DND-41 (cell line): ENCODE measurements around the gene VCL.

Source experiments
- ATAC-seq: fragments of 200-7000 bp; cut with Tn5 transposase; 3 replicates; pipeline ENCODE4 v1.9.1; 2021; ENCODE audit warnings: low read depth; ENCODE audit not compliant: insufficient read depth
- DNase-seq: peaks from one replicate; pipeline ENCODE4 v3.0.0-alpha.2; 2020
- H2AFZ ChIP-seq: 2 replicates; pipeline ENCODE4 v1.6.0; 2012; ENCODE audit warnings: low read depth, low read length
- H3K27ac ChIP-seq: 2 replicates; pipeline ENCODE4 v1.5.1; 2012; ENCODE audit warnings: low read length, inconsistent platforms
- H3K27me3 ChIP-seq: fragments of 200-600 bp; sonication (generic); 2 replicates; pipeline ENCODE4 v1.6.0; 2012; ENCODE audit warnings: low read length, mild to moderate bottlenecking, inconsistent platforms; ENCODE audit not compliant: insufficient read depth, poor library complexity
- H3K36me3 ChIP-seq: 2 replicates; pipeline ENCODE4 v1.5.1; 2012; ENCODE audit warnings: low read length, inconsistent platforms; ENCODE audit not compliant: insufficient read depth
- H3K4me1 ChIP-seq: 2 replicates; pipeline ENCODE4 v1.5.1; 2012; ENCODE audit warnings: mild to moderate bottlenecking, low read length; ENCODE audit not compliant: insufficient read depth
- H3K4me2 ChIP-seq: 2 replicates; pipeline ENCODE4 v1.6.0; 2012; ENCODE audit warnings: mild to moderate bottlenecking, moderate library complexity, low read length, inconsistent platforms; ENCODE audit not compliant: insufficient read depth
- H3K4me3 ChIP-seq, 2 experiments: fragments of 200-600 bp in 1 of 2; shearing (Covaris generic) in 1 of 2; 2 replicates each; pipeline ENCODE4 v1.5.1; 2012 to 2016; ENCODE audit warnings: inconsistent platforms in 2 of 2, low read length in 2 of 2, mild to moderate bottlenecking in 2 of 2, low read depth in 1 of 2, moderate library complexity in 1 of 2
- H3K79me2 ChIP-seq: 2 replicates; pipeline ENCODE4 v1.6.0; 2012; ENCODE audit warnings: low read length, inconsistent platforms; ENCODE audit not compliant: insufficient read depth
- H3K9ac ChIP-seq: 2 replicates; pipeline ENCODE4 v1.6.0; 2012; ENCODE audit warnings: low read depth, mild to moderate bottlenecking, inconsistent platforms, low read length, moderate library complexity
- H3K9me3 ChIP-seq: 2 replicates; pipeline ENCODE4 v1.5.1; 2012; ENCODE audit warnings: low read length, moderate library complexity, mild to moderate bottlenecking, inconsistent platforms; ENCODE audit not compliant: insufficient read depth, severe bottlenecking
- H4K20me1 ChIP-seq: 2 replicates; pipeline ENCODE4 v1.6.0; 2012; ENCODE audit warnings: low read length; ENCODE audit not compliant: insufficient read depth
- EZH2 ChIP-seq: IDR thresholded peaks from 3 replicates; pipeline ENCODE4 v1.6.1; 2012; ENCODE audit warnings: borderline replicate concordance, low read depth, mild to moderate bottlenecking, moderate library complexity, low read length, inconsistent platforms; ENCODE audit not compliant: severe bottlenecking
- TF ChIP-seq, protein P1 (sequence below): IDR thresholded peaks from 2 replicates; pipeline ENCODE4 v1.5.1; 2012; ENCODE audit warnings: borderline replicate concordance, low read length, moderate library complexity, mild to moderate bottlenecking; ENCODE audit not compliant: poor library complexity, severe bottlenecking; ENCODE audit errors: extremely low read depth

Gene VCL

DNA sequence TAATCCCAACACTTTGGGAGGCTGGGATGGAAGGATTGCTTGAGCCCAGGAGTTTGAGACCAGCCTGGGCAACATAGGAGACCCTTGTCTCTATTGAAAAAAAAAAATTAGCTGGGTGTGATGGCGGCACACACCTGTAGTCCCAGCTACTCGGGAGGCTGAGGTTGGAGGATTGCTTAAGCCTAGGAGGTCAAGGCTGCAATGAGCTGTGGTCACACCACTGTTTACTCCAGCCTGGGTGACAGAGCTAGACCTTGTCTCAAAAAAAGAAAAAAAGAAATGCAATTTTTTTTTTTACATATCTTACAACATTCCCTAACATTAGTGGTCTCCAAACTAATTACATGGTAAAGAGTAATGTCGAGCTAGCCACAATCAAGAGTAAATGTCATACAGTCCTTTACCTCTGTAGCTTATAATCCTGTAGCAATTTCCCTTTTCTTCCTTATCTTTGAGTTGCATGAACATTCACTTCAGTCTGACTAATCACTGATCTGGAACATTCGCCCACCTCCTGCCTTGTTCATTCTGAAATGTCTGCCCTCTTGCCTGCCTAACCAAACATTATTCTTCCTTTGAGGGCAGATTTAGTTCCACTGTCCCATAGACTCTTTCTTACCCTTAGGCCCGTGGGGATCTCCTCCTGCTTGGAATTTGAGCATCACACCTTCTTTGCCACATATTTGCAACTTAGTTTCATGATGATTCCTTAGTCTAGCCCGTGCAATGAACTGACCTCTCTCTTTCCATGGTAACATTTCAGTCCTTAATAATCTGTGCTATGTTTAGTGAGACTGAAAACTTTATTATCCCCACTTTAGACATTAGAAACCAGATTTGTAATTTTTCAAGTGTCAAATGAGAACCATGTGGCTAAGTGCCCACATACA lies 4.8 kb upstream of the VCL start:
- H3K4me1 ChIP-seq, result peaks cover 23% of the 10 kb centered on the region
- no peak overlapping the region for H3K4me3 ChIP-seq
- H3K36me3 ChIP-seq, result no peaks in the 10 kb centered on the region
- H3K27me3 ChIP-seq, result no peaks in the 10 kb centered on the region
- no peak overlapping the region for H3K4me2 ChIP-seq
- H4K20me1 ChIP-seq, result no peaks in the 10 kb centered on the region
- TF ChIP-seq, protein P1, sequence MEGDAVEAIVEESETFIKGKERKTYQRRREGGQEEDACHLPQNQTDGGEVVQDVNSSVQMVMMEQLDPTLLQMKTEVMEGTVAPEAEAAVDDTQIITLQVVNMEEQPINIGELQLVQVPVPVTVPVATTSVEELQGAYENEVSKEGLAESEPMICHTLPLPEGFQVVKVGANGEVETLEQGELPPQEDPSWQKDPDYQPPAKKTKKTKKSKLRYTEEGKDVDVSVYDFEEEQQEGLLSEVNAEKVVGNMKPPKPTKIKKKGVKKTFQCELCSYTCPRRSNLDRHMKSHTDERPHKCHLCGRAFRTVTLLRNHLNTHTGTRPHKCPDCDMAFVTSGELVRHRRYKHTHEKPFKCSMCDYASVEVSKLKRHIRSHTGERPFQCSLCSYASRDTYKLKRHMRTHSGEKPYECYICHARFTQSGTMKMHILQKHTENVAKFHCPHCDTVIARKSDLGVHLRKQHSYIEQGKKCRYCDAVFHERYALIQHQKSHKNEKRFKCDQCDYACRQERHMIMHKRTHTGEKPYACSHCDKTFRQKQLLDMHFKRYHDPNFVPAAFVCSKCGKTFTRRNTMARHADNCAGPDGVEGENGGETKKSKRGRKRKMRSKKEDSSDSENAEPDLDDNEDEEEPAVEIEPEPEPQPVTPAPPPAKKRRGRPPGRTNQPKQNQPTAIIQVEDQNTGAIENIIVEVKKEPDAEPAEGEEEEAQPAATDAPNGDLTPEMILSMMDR, result no peak
- H3K27ac ChIP-seq, result no peak overlapping the region
- no peak overlapping the region for H3K9ac ChIP-seq
- no peaks in the 10 kb centered on the region for H3K9me3 ChIP-seq
- no peak for ATAC-seq
- no peak overlapping the region for H2AFZ ChIP-seq
- DNase-seq, result no peak
- no peaks in the 10 kb centered on the region for H3K79me2 ChIP-seq

DNA sequence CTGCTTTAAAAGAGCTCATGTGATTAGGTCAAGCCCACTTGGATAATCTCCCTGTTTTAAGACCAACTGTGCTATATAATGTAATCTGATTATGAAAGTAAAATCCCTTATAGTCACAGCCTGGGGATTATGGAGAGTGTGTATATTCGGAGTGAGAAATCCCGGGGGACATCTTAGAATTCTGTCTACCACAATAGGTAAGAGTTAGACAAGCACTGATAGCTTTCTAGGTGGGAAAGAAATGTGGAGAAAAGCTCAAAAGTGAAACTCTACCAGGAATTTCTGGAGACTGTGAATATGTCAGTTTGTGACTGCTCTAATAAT lies 2.9 kb upstream of the VCL start:
- Histone ChIP-seq H3K27me3 (no peaks in the 10 kb centered on the region), H2AFZ (no peak overlapping the region), H3K36me3 (no peaks in the 10 kb centered on the region), H3K27ac (no peak overlapping the region), H3K9ac (no peak overlapping the region), H3K4me3 (no peak overlapping the region), H3K9me3 (no peaks in the 10 kb centered on the region), H3K79me2 (no peaks in the 10 kb centered on the region), H3K4me1 (peaks cover 36% of the 10 kb centered on the region), H3K4me2 (no peak overlapping the region), H4K20me1 (no peaks in the 10 kb centered on the region)
- DNase-seq (no peak), ATAC-seq (no peak)
- TF ChIP-seq EZH2, result no peak
- TF ChIP-seq, protein P1, result no peak

DNA sequence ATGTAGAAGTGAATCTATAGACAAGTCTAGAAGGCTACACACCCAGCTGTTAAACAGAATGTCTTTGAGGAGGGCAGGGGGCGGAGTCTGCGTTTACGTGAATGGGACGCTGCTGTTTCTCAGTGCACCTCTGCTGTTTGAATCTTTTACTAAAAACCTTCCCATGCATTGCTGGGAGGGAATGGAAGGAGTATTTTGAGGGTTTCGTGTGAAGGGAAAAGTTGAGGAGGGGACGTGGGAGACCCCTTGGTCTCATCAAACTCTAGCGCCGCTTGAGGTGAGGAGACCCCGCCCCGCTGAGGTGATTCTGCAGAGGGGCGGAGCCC lies 492 bp upstream of the VCL start:
- H2AFZ ChIP-seq, result peak overlapping the region; percentile 84
- no peak for TF ChIP-seq EZH2
- TF ChIP-seq, protein P1, result no peak
- H3K9me3 ChIP-seq, result no peaks in the 10 kb centered on the region
- DNase-seq (no peak), ATAC-seq (peak; percentile 79)
- H3K36me3 ChIP-seq, result no peaks in the 10 kb centered on the region
- no peaks in the 10 kb centered on the region for H3K27me3 ChIP-seq
- peak overlapping the region; percentile 99 for H3K4me2 ChIP-seq
- no peaks in the 10 kb centered on the region for H4K20me1 ChIP-seq
- H3K4me3 ChIP-seq, result peak overlapping the region; percentile 48 to 85; a peak in 3 of 4 replicates
- peaks cover 21% of the 10 kb centered on the region for H3K4me1 ChIP-seq
- H3K9ac ChIP-seq, result peak overlapping the region; percentile 61
- H3K79me2 ChIP-seq, result no peaks in the 10 kb centered on the region
- peak overlapping the region; percentile 5; the same call in 1 of the 2 replicates for H3K27ac ChIP-seq

DNA sequence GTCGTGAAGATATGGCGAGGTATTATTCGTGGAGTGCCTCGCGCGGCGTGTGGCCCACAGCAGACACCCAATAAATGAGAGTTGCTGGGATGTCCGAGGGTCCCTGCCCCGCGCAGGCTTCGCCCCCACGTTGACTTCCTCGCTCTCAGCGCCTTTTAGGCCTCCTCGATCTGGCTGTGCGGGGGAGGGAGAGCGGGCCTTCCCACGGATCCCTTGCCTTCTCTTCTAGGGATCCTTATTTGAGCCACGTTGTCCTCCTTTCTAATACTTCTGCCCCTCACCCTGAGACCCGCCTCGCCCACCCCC lies 660 bp downstream of the VCL start:
- TF ChIP-seq EZH2, result no peak
- TF ChIP-seq, protein P1, result no peak
- Histone ChIP-seq H3K79me2 (no peaks in the 10 kb centered on the region), H3K4me1 (peaks cover 21% of the 10 kb centered on the region), H3K36me3 (no peaks in the 10 kb centered on the region), H3K4me3 (peak overlapping the region; percentile 48 to 85; a peak in 3 of 4 replicates), H3K9ac (peak overlapping the region; percentile 61), H3K27me3 (no peaks in the 10 kb centered on the region), H3K4me2 (peak overlapping the region; percentile 99), H2AFZ (peak overlapping the region; percentile 84), H3K27ac (no peak overlapping the region), H4K20me1 (no peaks in the 10 kb centered on the region), H3K9me3 (no peaks in the 10 kb centered on the region)
- DNase-seq (no peak), ATAC-seq (no peak)
